Mesenchymal stem cell (in vitro differentiated cells and primary cell): ENCODE measurements around the gene ST6GALNAC2.

Experiments used
- DNase-seq: peaks from one replicate; pipeline ENCODE4 v3.0.0-alpha.2; 2013
- H2AFZ ChIP-seq: one replicate; pipeline ENCODE4 v1.6.1; 2013; ENCODE audit warnings: low read depth, mild to moderate bottlenecking, control low read depth, inconsistent platforms, low read length, moderate library complexity
- H2AK5ac ChIP-seq: 2 replicates; pipeline ENCODE4 v1.6.1; 2013; ENCODE audit warnings: low read length, moderate library complexity, mild to moderate bottlenecking, inconsistent platforms; ENCODE audit not compliant: severe bottlenecking
- H2BK120ac ChIP-seq: one replicate; pipeline ENCODE4 v1.6.1; 2013; ENCODE audit warnings: low read depth, mild to moderate bottlenecking, inconsistent platforms, low read length, moderate library complexity
- H2BK12ac ChIP-seq, 2 experiments: one replicate each; pipeline ENCODE4 v1.6.1; 2013; ENCODE audit warnings: inconsistent platforms in 2 of 2, low read length in 2 of 2, mild to moderate bottlenecking in 2 of 2, moderate library complexity in 2 of 2, control low read depth in 1 of 2
- H2BK15ac ChIP-seq: one replicate; pipeline ENCODE4 v1.6.1; 2013; ENCODE audit warnings: mild to moderate bottlenecking, low read depth, inconsistent platforms; ENCODE audit not compliant: poor library complexity, severe bottlenecking
- H2BK5ac ChIP-seq: 2 replicates; pipeline ENCODE4 v1.6.1; 2013; ENCODE audit warnings: low read depth, mild to moderate bottlenecking, low read length, control low read depth, inconsistent platforms; ENCODE audit not compliant: poor library complexity, severe bottlenecking
- H3K14ac ChIP-seq, 2 experiments: one replicate each; pipeline ENCODE4 v1.6.1; 2013; ENCODE audit warnings: inconsistent platforms in 2 of 2, low read length in 2 of 2, control low read depth in 1 of 2, mild to moderate bottlenecking in 1 of 2, moderate library complexity in 1 of 2
- H3K18ac ChIP-seq, 2 experiments: one replicate each; pipeline ENCODE4 v1.6.1; 2013; ENCODE audit warnings: inconsistent platforms in 2 of 2, low read length in 2 of 2, control low read depth in 1 of 2, low read depth in 1 of 2, mild to moderate bottlenecking in 1 of 2
- H3K23ac ChIP-seq, 2 experiments: one replicate each; pipeline ENCODE4 v1.6.1; 2013; ENCODE audit warnings: inconsistent platforms in 2 of 2, low read length in 2 of 2, mild to moderate bottlenecking in 2 of 2, moderate library complexity in 2 of 2, control low read depth in 1 of 2
- H3K27ac ChIP-seq: 2 replicates; pipeline ENCODE4 v1.5.1; 2013; ENCODE audit warnings: mild to moderate bottlenecking, moderate library complexity, low read length, control low read depth, inconsistent platforms; ENCODE audit not compliant: poor library complexity, severe bottlenecking
- H3K27me3 ChIP-seq, 2 experiments: 2 replicates each; pipeline versions ENCODE4 v1.6.1 to v1.7.0; 2013; ENCODE audit warnings: low read length in 2 of 2, mild to moderate bottlenecking in 2 of 2, moderate library complexity in 2 of 2, control low read depth in 1 of 2, inconsistent platforms in 1 of 2; ENCODE audit not compliant: control insufficient read depth in 1 of 2, insufficient read depth in 1 of 2
- H3K36me3 ChIP-seq, 2 experiments: 2 replicates each; pipeline versions ENCODE4 v1.6.1 to v1.7.0; 2013; ENCODE audit warnings: low read length in 2 of 2, control low read depth in 1 of 2, inconsistent platforms in 1 of 2, low read depth in 1 of 2, mild to moderate bottlenecking in 1 of 2; ENCODE audit not compliant: insufficient read depth in 2 of 2, control insufficient read depth in 1 of 2
- H3K4ac ChIP-seq, 2 experiments: one replicate each; pipeline ENCODE4 v1.6.1; 2013; ENCODE audit warnings: inconsistent platforms in 2 of 2, low read length in 2 of 2, mild to moderate bottlenecking in 2 of 2, moderate library complexity in 2 of 2, control low read depth in 1 of 2, low read depth in 1 of 2
- H3K4me1 ChIP-seq: 2 replicates; pipeline ENCODE4 v1.6.1; 2013; ENCODE audit warnings: low read depth, low read length, control low read depth; ENCODE audit not compliant: control insufficient read depth, insufficient read depth
- H3K4me2 ChIP-seq: 2 replicates; pipeline ENCODE4 v1.6.1; 2013; ENCODE audit warnings: low read length, mild to moderate bottlenecking, inconsistent platforms; ENCODE audit not compliant: poor library complexity, severe bottlenecking
- H3K4me3 ChIP-seq, 2 experiments: 2 replicates each; pipeline versions ENCODE4 v1.5.1 to v1.7.0; 2013; ENCODE audit warnings: low read length in 2 of 2, mild to moderate bottlenecking in 2 of 2, control low read depth in 1 of 2, low read depth in 1 of 2; ENCODE audit not compliant: insufficient read depth in 1 of 2
- H3K79me1 ChIP-seq: replicated peaks from 2 replicates; pipeline ENCODE4 v1.6.1; 2013; ENCODE audit warnings: mild to moderate bottlenecking, control low read depth, low read length, inconsistent platforms; ENCODE audit not compliant: poor library complexity, severe bottlenecking
- H3K9ac ChIP-seq: 2 replicates; pipeline ENCODE4 v1.7.0; 2013; ENCODE audit warnings: mild to moderate bottlenecking, low read length, moderate library complexity
- H3K9me3 ChIP-seq: 2 replicates; pipeline ENCODE4 v1.7.0; 2013; ENCODE audit warnings: mild to moderate bottlenecking, low read length; ENCODE audit not compliant: control insufficient read depth
- H4K8ac ChIP-seq: one replicate; pipeline ENCODE4 v1.6.1; 2013; ENCODE audit warnings: inconsistent platforms, mild to moderate bottlenecking, low read length, moderate library complexity
- H4K91ac ChIP-seq: one replicate; pipeline ENCODE4 v1.6.1; 2013; ENCODE audit warnings: mild to moderate bottlenecking, low read length, inconsistent platforms
- WGBS: methylation state at CpG from one replicate; pipeline ENCODE4 v1.1.7; 2013; ENCODE audit warnings: mixed read lengths; 5-methylcytosine and 5-hydroxymethylcytosine counted together

The ST6GALNAC2 gene

DNA sequence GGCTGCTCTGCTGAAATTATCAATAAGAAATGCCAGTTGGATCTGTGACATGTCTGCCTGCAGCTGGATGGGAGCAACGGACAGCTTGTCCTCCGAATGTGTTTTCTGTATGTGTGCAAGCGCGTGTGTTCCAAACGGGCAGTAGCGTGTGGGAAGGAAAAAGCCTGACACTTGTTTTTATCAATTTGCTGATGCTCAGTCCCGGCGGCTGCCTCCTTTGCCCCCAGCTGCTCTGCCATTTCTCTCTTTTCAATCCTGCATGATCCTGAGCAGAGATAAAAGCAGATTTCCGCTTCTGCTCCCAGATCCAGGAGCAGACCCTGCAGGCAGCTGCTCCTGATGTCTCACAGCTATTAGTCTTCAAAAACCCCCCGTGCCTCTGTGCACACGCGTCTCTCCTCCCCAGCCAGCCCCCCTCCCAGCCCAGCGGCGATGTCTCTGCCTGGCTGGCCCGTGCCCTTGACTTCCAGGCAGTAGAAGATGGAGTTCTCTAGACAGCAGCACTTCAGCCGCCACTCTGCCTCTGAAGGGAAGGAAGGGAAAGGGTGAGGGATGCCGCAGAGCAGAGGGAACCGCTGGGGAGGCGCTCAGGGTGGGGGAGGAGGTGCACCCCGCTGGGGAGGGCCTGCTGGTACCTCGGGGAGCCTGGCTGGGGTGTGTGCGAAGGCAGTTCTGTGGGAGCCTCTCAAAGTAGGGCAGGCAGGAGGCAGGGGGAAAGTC is 41.7 kb downstream of the ST6GALNAC2 start:
- Histone ChIP-seq H3K4ac (peak overlapping the region; percentile 77 to 90), H3K4me2 (no peak overlapping the region), H3K9me3 (no peaks in the 10 kb centered on the region), H3K4me3 (no peak overlapping the region), H2BK12ac (peak overlapping the region; percentile 39 to 95), H2BK15ac (peak overlapping the region; percentile 73), H3K27ac (no peak overlapping the region), H3K27me3 (peaks cover 0 to 6% of the 10 kb centered on the region in 2 experiments), H4K8ac (peak overlapping the region; percentile 86), H3K23ac (peak overlapping the region; percentile 14 to 57), H3K14ac (peak overlapping the region in 1 of 2 experiments; percentile 86), H3K4me1 (peaks cover 46% of the 10 kb centered on the region), H2BK120ac (peak overlapping the region; percentile 91), H4K91ac (peak overlapping the region; percentile 91), H3K9ac (no peak overlapping the region), H2BK5ac (no peak overlapping the region), H2AFZ (no peak overlapping the region), H3K36me3 (peaks cover 2 to 6% of the 10 kb centered on the region in 2 experiments), H3K18ac (peak overlapping the region; percentile 71 to 94), H3K79me1 (no peaks in the 10 kb centered on the region), H2AK5ac (no peak overlapping the region)
- WGBS, result 20% methylated on average over 20 of the region's 22 CpGs
- peak; percentile 75 for DNase-seq

DNA sequence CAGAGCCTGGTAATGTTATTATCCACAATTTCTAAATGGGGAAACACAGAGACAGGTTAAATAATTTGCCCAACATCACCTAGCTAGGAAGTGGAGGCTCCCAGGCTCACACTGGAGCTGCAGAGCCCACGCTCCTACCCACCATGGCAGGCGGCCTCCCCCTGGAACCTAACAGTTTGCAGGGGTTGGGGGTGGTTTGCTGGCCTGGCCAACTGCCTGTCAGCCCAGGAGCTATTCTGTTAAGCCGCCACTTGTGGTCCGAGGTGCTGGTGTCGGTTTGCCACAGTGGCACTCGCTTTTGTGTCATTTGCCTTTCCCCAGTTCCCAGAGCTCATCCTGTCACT is 42.2 kb downstream of the ST6GALNAC2 start:
- no peaks in the 10 kb centered on the region for H3K9me3 ChIP-seq
- H4K91ac ChIP-seq, result peak overlapping the region; percentile 91
- peaks cover 2 to 6% of the 10 kb centered on the region in 2 experiments for H3K36me3 ChIP-seq
- H2BK120ac ChIP-seq, result no peak overlapping the region
- H3K4ac ChIP-seq, result peak overlapping the region in 1 of 2 experiments; percentile 57
- no peak overlapping the region for H2AFZ ChIP-seq
- no peak overlapping the region for H3K23ac ChIP-seq
- H3K4me3 ChIP-seq, result no peak overlapping the region
- no peak overlapping the region for H2BK5ac ChIP-seq
- H2AK5ac ChIP-seq, result no peak overlapping the region
- peaks cover 48% of the 10 kb centered on the region for H3K4me1 ChIP-seq
- peak overlapping the region; percentile 75 for H4K8ac ChIP-seq
- H3K4me2 ChIP-seq, result no peak overlapping the region
- DNase-seq, result no peak
- H2BK15ac ChIP-seq, result peak overlapping the region; percentile 61
- no peak overlapping the region for H3K27ac ChIP-seq
- no peaks in the 10 kb centered on the region for H3K79me1 ChIP-seq
- H3K27me3 ChIP-seq, result peaks cover 0 to 6% of the 10 kb centered on the region in 2 experiments
- no peak overlapping the region for H3K9ac ChIP-seq
- H3K14ac ChIP-seq, result peak overlapping the region in 1 of 2 experiments; percentile 46
- WGBS, result 48% methylated on average over 6 of the region's 6 CpGs
- H3K18ac ChIP-seq, result peak overlapping the region; percentile 35 to 71
- peak overlapping the region; percentile 39 to 73 for H2BK12ac ChIP-seq

DNA sequence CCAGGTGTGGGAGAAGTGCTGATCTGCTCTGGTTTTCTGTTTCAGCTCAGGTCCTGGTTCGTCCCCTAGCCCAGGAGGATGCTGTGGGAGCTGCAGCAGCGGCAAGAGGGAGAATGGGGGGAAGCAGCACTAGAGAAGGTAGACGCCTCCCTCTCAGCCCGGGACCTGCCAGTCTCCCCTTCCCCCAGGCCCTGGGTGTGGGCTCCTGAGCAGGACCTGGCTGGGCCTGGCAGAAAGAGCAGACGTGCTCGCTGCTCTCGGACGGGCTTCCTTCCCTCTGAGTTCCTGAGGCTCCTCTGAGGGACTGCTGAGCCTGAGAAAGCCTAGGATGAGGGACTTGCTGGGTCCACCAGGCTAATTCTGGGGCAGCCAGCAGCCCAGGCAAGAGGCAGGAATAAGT is 42.7 kb downstream of the ST6GALNAC2 start:
- H3K9ac ChIP-seq, result no peak overlapping the region
- peak overlapping the region; percentile 16 for H4K8ac ChIP-seq
- H3K36me3 ChIP-seq, result peaks cover 2 to 6% of the 10 kb centered on the region in 2 experiments
- H3K14ac ChIP-seq, result peak overlapping the region in 1 of 2 experiments; percentile 15
- no peaks in the 10 kb centered on the region for H3K9me3 ChIP-seq
- no peak overlapping the region for H2AK5ac ChIP-seq
- peak overlapping the region; percentile 66 for H2BK15ac ChIP-seq
- H3K27me3 ChIP-seq, result peaks cover 0 to 6% of the 10 kb centered on the region in 2 experiments
- no peak overlapping the region for H3K4me2 ChIP-seq
- H2BK12ac ChIP-seq, result peak overlapping the region; percentile 29 to 99
- 73% methylated on average over 8 of the region's 8 CpGs for WGBS
- no peak overlapping the region for H2AFZ ChIP-seq
- no peak overlapping the region for H3K27ac ChIP-seq
- no peak for DNase-seq
- peaks cover 53% of the 10 kb centered on the region for H3K4me1 ChIP-seq
- no peak overlapping the region for H2BK5ac ChIP-seq
- no peak overlapping the region for H3K4me3 ChIP-seq
- H3K4ac ChIP-seq, result peak overlapping the region; percentile 42 to 68
- H3K23ac ChIP-seq, result no peak overlapping the region
- peak overlapping the region in 1 of 2 experiments; percentile 1 for H3K18ac ChIP-seq
- H2BK120ac ChIP-seq, result no peak overlapping the region
- no peaks in the 10 kb centered on the region for H3K79me1 ChIP-seq
- peak overlapping the region; percentile 74 for H4K91ac ChIP-seq

DNA sequence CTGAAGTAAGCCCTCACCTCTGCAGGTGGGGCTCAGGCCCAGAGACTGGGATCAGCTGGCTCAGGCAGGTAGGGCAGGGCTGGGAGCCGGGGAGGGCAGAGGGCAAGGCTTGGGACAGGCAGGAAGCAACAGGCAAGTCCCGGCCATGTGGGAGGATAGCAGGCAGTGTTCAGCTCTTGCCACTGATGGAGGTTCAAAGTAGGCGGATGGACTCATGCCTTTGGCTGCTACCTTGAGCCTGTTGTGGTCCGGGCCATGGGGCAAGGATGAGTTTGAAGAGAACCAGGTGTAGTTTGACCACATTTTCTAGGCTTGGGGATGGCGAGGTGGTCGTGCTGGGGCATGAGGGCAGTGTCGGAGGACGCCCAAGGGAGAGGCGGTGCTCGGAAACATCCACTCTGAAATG is 43.1 kb downstream of the ST6GALNAC2 start:
- Histone ChIP-seq H4K91ac (peak overlapping the region; percentile 93), H3K23ac (no peak overlapping the region), H2BK15ac (peak overlapping the region; percentile 84), H2BK12ac (peak overlapping the region; percentile 96 to 99), H3K27me3 (peaks cover 0 to 6% of the 10 kb centered on the region in 2 experiments), H3K4ac (peak overlapping the region; percentile 42 to 68), H3K4me2 (no peak overlapping the region), H2BK5ac (no peak overlapping the region), H2AFZ (no peak overlapping the region), H3K36me3 (peaks cover 2 to 6% of the 10 kb centered on the region in 2 experiments), H3K4me3 (no peak overlapping the region), H3K79me1 (no peaks in the 10 kb centered on the region), H2BK120ac (no peak overlapping the region), H2AK5ac (peak overlapping the region; percentile 14), H3K4me1 (peaks cover 54% of the 10 kb centered on the region), H4K8ac (peak overlapping the region; percentile 52), H3K18ac (peak overlapping the region; percentile 1 to 59), H3K14ac (peak overlapping the region in 1 of 2 experiments; percentile 12), H3K9ac (no peak overlapping the region), H3K9me3 (no peaks in the 10 kb centered on the region), H3K27ac (no peak overlapping the region)
- WGBS, result 89% methylated on average over 10 of the region's 10 CpGs
- no peak for DNase-seq
